ENCODE data around the gene C1orf232. TPM values are rescaled to one million over a fixed set of nuclear protein-coding genes. Genes with fewer than 3 reads are reported as not detected.

The C1orf232 gene
- total and polyA plus RNA-seq, 9 of the 15 experiments (the other 6 are each of a cell fraction or from before 2014, with no cell fraction given), result not detected

GRCh38 chr1:26122988-26123973 lies 45.5 kb downstream of the C1orf232 start (continued):
- TF ChIP-seq ZNF232 (CRISPR knock-in tag; IDR thresholded peaks at IDR 0.05), result no peak
- no peak for TF ChIP-seq PTRF (tag; IDR thresholded peaks at IDR 0.05)
- no peak; a peak in 1 of 6 replicates for TF ChIP-seq CTCF (IDR thresholded peaks at IDR 0.05 in 2 of 3, conservative IDR thresholded peaks at IDR 0.05 in 1 of 3; ENCODE audit: insufficient read depth in 2 of 3, low read depth in 1 of 3, low read length in 3 of 3)
- TF ChIP-seq HBP1 (CRISPR knock-in tag; IDR thresholded peaks at IDR 0.05), result no peak
- peak; percentile 50 for TF ChIP-seq ZNF384 (IDR thresholded peaks at IDR 0.05; ENCODE audit: low read depth, low read length)
- no peak; the same call in 1 of the 2 replicates for TF ChIP-seq KLF6 (CRISPR knock-in tag; IDR thresholded peaks at IDR 0.05; ENCODE audit: borderline replicate concordance)
- no peak; the same call in 1 of the 2 replicates for TF ChIP-seq E2F1 (CRISPR knock-in tag; IDR thresholded peaks at IDR 0.05)
- no peak for TF ChIP-seq ZNF408 (CRISPR knock-in tag; IDR thresholded peaks at IDR 0.05; ENCODE audit: low read depth)
- no peak for TF ChIP-seq IRF1 (CRISPR knock-in tag; IDR thresholded peaks at IDR 0.05; ENCODE audit: borderline replicate concordance)
- no peak; the same call in 1 of the 2 replicates for TF ChIP-seq ZFX (CRISPR knock-in tag; IDR thresholded peaks at IDR 0.05)
- TF ChIP-seq BRD4 (IDR thresholded peaks at IDR 0.05), result peak; percentile 77
- peak; percentile 84 for TF ChIP-seq HDAC2 (IDR thresholded peaks at IDR 0.05)
- TF ChIP-seq NCOR1 (IDR thresholded peaks at IDR 0.05), result peak; percentile 60; the same call in 1 of the 2 replicates
- no peak for TF ChIP-seq ZFP30 (CRISPR knock-in tag; IDR thresholded peaks at IDR 0.05; ENCODE audit: borderline replicate concordance)
- TF ChIP-seq HMGN3 (IDR thresholded peaks at IDR 0.05; ENCODE audit: borderline replicate concordance, extremely low read depth, insufficient read length, low read depth, low read length), result no peak
- TF ChIP-seq BCLAF1 (IDR thresholded peaks at IDR 0.05; ENCODE audit: borderline replicate concordance in 1 of 2, control insufficient read depth in 1 of 2, low read depth in 2 of 2, low read length in 1 of 2), result no peak
- 0 out of 2 replicates have a peak, but pooled peaks have one; percentile 54 for TF ChIP-seq POLR2H (tag; IDR thresholded peaks at IDR 0.05; ENCODE audit: low read depth)
